Dendritic cell treated with granulocyte-macrophage colony-stimulating factor and Interleukin-4, amounts not matched to agents 40 ng/mL and 50 ng/mL, for 4 days (primary cell): ENCODE measurements around the gene GFRA4.

Experiments
- H3K27ac Mint-ChIP-seq: one replicate; pipeline ENCODE4 v1.8.0; 2022; ENCODE audit warnings: mild to moderate bottlenecking, mixed read lengths
- H3K27me3 Mint-ChIP-seq: one replicate; pipeline ENCODE4 v1.8.0; 2022; ENCODE audit warnings: mild to moderate bottlenecking, mixed read lengths
- H3K36me3 Mint-ChIP-seq: one replicate; pipeline ENCODE4 v1.8.0; 2022; ENCODE audit warnings: low read depth, mixed read lengths
- H3K4me1 Mint-ChIP-seq: one replicate; pipeline ENCODE4 v1.8.0; 2022; ENCODE audit warnings: low read depth, mixed read lengths
- H3K4me3 Mint-ChIP-seq: one replicate; pipeline ENCODE4 v1.8.0; 2022; ENCODE audit warnings: mild to moderate bottlenecking, moderate library complexity, mixed read lengths
- H3K9me3 Mint-ChIP-seq: one replicate; pipeline ENCODE4 v1.8.0; 2022; ENCODE audit warnings: mixed read lengths
- intact Hi-C: fragments of 100-400 bp; cut with micrococcal nuclease; formaldehyde crosslinking; loops from one replicate; pipeline ENCODE4 v1.15.0; 2022

Gene GFRA4

DNA sequence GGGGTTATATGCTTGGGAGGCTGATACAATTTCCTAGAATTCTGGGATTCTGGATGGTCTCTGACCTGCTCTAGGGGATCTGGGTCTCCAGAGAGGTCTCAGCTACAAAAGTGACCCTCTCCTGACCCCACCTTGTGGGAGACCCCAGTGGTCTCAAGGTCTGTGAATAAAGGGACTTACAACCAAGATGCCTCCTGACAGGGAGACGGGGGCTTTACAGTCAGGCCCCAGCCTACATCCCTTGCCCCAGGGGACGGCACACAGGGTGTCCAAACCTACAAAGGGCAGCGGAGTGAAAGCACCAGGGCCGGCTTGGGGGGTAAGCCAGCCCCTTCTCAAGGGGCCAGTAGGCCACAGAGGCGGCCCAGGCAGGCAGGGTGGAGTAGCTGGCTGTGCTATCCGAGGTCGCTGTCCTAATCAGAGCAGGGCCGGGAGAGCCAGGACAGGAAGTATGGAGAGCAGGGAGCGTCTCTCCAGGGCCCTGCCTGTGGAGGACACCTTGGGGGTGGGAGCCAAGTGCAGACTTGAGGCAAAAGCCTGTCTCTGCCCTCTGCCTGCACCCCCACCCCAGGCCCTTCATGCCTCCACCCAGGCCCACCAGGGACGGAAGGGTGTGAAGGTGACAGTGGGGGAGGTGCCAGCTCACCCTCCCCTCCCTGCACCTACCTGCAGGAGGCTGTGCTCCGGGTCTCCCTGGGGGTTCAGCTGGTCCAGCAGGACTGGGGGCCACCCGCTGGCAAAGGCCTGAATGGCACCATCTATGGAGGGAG, 3.5 kb downstream of the GFRA4 start:
- H3K9me3 Mint-ChIP-seq = no peaks in the 10 kb centered on the region
- H3K27me3 Mint-ChIP-seq = peaks cover 55% of the 10 kb centered on the region

DNA sequence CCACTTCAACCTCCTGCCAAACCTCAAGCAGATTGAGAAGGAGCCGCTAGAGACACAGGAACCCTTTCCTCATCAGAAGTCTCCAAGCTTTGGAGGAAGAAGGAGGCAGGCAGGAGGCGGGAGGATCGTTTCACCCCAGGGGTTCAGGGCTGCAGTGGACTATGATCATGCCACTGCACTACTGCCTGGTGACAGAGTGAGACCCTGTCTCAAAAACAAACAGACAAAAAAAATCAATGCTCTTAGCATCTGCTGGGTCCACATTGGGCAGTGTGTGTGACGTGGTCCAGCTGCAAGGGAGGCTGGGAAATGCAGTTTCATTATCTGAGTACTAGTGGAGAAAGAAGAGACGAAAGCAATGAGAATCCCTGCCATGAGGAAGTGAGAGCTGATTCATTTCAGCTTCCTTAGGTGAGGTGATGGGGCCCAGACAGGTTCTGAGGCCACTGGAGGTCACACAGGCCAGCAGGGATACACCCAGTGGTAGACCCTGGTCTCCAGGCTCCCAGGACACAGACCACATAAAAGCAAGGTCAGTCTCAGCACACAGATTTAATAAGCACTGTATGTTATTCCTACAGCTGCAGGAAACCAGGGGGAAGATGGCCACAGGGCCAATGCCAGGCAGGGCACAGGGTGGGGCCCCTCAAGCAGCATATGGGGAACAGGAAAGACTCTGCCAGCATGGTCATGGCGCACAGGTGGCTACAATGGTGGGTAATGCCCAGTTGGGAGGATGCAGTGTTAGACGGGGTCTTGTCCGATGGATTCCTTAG, 4.3 kb downstream of the GFRA4 start:
- peak overlapping the region; percentile 31 for H3K27ac Mint-ChIP-seq
- peaks cover 18% of the 10 kb centered on the region for H3K4me1 Mint-ChIP-seq
- no peaks in the 10 kb centered on the region for H3K36me3 Mint-ChIP-seq
- intact Hi-C loops = no loop called here
- H3K9me3 Mint-ChIP-seq = no peaks in the 10 kb centered on the region
- H3K27me3 Mint-ChIP-seq = peaks cover 48% of the 10 kb centered on the region
- no peak overlapping the region for H3K4me3 Mint-ChIP-seq

More for the DNA sequence above, 3.5 kb downstream of the GFRA4 start:
- H3K4me1 Mint-ChIP-seq = peaks cover 17% of the 10 kb centered on the region
- intact Hi-C loops = no loop called here
- H3K27ac Mint-ChIP-seq = no peak overlapping the region
- no peak overlapping the region for H3K4me3 Mint-ChIP-seq
- H3K36me3 Mint-ChIP-seq = no peaks in the 10 kb centered on the region

DNA sequence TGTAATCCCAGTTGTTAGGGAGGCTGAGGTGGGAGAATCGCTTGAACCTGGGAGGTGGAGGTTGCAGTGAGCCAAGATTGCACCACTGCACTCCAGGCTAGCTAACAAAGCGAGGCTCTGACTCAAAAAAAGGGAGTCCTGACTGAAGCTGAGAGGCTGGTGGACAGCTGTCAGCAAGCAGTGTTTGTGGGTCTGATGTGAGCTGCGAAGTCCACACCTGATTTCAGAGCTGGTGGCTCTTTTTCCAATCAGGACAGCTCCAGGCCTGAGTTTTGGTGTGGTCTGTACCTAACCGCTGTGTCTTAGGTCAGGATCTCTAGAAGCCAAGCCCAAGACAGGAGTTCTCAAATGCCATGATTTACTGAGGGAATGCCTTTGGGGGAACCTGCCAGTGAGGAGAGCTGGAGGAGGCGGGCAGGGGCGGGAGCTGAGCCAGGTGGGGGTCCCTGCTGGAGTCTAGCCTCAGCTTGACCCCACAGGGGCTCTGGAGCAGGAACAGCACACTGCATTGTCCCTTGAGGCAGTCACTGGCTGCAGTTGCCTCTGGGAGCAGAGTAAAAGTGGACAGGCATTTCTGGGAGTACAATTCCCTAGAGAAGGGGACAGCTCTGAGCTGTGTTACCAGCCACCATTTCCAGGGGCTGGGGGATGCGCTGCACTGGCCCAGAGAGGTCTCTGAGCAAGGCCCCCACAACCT, 5.0 kb downstream of the GFRA4 start:
- intact Hi-C loops = no loop called here
- H3K4me1 Mint-ChIP-seq = peaks cover 26% of the 10 kb centered on the region
- H3K27ac Mint-ChIP-seq = no peak overlapping the region
- H3K4me3 Mint-ChIP-seq = no peak overlapping the region
- H3K9me3 Mint-ChIP-seq = no peaks in the 10 kb centered on the region
- peaks cover 43% of the 10 kb centered on the region for H3K27me3 Mint-ChIP-seq
- no peaks in the 10 kb centered on the region for H3K36me3 Mint-ChIP-seq

DNA sequence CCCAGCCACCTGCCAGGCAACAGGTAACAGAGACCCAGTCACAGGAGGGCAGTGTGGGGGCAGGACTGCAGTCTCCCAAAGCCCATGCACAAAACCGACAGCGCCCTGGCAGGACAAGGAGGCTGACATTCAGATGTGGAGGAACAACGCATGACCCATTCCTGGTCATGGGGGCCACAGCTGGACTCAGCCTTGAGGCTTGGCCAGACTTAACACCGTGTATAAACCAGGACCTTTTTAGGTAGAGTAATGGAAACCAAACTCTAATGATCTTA, 8.1 kb downstream of the GFRA4 start:
- peaks cover 46% of the 10 kb centered on the region for H3K4me1 Mint-ChIP-seq
- H3K4me3 Mint-ChIP-seq = no peak overlapping the region
- H3K27me3 Mint-ChIP-seq = peaks cover 15% of the 10 kb centered on the region
- no peaks in the 10 kb centered on the region for H3K9me3 Mint-ChIP-seq
- H3K27ac Mint-ChIP-seq = no peak overlapping the region
- intact Hi-C loops = no loop called here
- H3K36me3 Mint-ChIP-seq = peaks cover 13% of the 10 kb centered on the region

DNA sequence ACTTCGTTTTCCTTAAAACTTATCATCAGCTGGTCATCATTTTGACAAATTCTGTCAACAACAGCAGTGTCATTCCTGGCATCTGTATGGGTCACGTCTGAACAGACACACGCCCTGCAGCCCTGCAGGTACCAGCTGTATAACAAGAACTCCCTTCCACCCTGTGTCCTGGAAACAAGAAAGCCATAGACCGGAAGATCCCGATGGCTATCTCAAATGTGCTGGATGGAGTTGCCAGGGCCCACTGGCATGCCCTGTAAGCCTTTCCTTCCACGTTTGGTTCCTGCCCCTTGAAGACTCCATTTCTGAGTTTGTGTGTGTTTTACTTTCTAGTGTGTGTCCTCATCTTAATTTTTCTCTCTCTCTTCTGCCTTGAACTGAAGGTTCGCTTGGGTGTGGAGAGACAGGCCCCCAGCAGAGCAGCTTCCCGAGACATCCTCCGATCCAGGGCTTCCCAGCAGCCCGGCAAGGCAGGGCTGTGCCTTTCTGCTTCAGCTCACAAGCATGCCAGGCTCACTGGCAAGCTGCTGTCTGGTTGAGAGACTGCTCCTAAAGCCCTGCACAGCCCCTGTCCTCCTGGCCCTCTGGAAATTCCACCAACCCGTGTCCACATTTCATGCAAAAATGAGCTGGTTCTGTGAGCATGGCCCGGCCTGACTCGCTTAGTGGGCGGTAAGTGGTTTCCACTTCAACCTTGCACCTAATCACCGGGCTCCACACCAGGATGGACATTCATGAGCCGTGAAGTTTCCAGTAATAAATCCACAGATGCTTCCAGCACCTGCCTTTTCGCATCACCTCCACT, 8.7 kb downstream of the GFRA4 start:
- peaks cover 42% of the 10 kb centered on the region for H3K4me1 Mint-ChIP-seq
- peak overlapping the region; percentile 26 for H3K27ac Mint-ChIP-seq
- intact Hi-C loops = no loop called here
- no peaks in the 10 kb centered on the region for H3K9me3 Mint-ChIP-seq
- H3K36me3 Mint-ChIP-seq = peaks cover 18% of the 10 kb centered on the region
- no peak overlapping the region for H3K4me3 Mint-ChIP-seq
- peaks cover 10% of the 10 kb centered on the region for H3K27me3 Mint-ChIP-seq

DNA sequence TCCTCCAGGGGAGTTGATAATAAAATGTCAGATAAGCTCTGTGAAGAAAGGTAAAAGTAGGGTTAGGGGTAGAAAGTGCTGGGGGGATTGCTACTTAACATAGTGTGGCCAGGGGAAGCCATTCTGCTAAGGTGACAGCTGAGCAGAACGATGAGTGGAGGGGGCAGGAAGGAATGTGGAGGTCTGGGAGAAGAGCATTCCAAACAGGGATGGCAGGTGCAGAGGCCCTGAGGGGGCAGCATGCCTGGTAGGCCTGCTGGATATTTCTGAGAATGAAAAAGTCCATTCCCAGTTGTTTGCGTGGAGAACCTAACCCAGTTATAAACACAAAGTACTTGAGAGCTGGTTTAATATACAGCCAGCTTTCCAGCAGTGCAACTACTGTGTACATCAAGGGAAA, 9.3 kb downstream of the GFRA4 start:
- peaks cover 4% of the 10 kb centered on the region for H3K27me3 Mint-ChIP-seq
- no peaks in the 10 kb centered on the region for H3K9me3 Mint-ChIP-seq
- H3K4me1 Mint-ChIP-seq = peaks cover 36% of the 10 kb centered on the region
- H3K4me3 Mint-ChIP-seq = no peak overlapping the region
- intact Hi-C loops = no loop called here
- H3K36me3 Mint-ChIP-seq = peaks cover 24% of the 10 kb centered on the region
- peak overlapping the region; percentile 51 for H3K27ac Mint-ChIP-seq

DNA sequence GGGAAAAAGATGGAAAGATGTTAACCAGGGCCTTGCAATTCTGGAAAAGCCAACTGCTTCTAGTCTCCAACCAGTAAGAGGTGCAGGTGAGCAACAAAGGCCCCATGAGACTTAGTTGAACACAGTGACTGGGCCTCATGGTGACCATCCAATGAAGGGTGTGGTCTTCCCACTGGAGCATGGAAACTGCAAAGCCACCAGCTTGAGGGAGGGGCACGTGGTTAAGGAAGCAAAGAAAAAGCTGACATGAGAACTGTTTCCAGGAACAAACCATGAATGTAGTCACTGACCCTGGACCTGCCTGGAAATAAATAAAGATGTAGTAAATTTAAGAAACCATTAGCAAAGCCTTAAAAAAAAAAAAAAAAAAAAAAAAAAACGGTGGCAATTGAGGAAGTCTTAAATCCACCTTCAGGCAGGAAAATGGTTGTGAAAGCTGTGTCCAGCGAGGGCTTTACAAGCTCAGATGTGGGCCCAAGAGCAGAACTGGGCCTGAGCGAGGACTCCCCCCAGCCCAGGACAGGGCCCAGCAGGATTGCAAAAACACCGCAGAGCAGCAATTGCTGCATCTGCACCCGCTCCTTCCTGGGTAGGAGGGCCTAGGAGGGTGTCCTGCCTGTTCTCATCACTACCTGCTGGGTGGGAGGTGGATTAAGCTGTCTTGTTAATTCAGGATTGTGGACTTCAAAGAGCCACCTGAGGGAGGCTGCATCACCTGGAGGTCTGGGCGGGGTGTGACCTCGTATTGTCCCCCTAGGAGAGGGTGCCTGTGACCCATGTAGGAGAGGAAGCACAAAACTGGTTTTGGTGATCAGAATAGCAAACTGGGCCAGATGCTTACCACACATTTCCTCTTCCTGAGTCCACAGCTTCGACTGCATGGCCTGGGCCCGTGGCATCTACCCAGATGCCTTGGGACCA, 10.3 kb downstream of the GFRA4 start:
- Mint-ChIP-seq H3K4me3 (no peak overlapping the region), H3K9me3 (no peaks in the 10 kb centered on the region), H3K27me3 (peaks cover 4% of the 10 kb centered on the region), H3K27ac (peak overlapping the region; percentile 51), H3K4me1 (peaks cover 29% of the 10 kb centered on the region), H3K36me3 (peaks cover 34% of the 10 kb centered on the region)
- intact Hi-C loops = no loop called here

DNA sequence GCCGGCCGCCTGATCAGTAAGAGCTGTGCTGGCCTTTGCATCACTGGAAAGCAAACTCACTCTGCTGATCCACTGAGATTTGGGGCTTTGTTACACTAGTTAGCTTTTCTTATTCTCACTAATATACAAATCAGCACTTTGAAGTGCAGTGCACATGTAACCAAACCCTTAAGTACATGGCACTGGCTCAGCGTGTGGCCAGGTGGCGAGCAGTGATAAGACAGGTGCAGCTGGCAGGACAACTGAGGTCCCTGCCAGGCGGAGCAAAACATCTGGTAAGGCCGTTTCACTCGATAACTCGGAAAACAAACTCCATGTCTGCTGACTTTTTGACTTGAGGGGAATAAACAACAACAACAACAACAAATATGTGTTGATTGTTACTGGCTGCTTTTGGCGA, 11.0 kb downstream of the GFRA4 start:
- H3K4me1 Mint-ChIP-seq = peaks cover 29% of the 10 kb centered on the region
- H3K27me3 Mint-ChIP-seq = peaks cover 1% of the 10 kb centered on the region
- peak overlapping the region; percentile 51 for H3K27ac Mint-ChIP-seq
- no peak overlapping the region for H3K4me3 Mint-ChIP-seq
- peaks cover 41% of the 10 kb centered on the region for H3K36me3 Mint-ChIP-seq
- intact Hi-C loops = no loop called here
- H3K9me3 Mint-ChIP-seq = no peaks in the 10 kb centered on the region

DNA sequence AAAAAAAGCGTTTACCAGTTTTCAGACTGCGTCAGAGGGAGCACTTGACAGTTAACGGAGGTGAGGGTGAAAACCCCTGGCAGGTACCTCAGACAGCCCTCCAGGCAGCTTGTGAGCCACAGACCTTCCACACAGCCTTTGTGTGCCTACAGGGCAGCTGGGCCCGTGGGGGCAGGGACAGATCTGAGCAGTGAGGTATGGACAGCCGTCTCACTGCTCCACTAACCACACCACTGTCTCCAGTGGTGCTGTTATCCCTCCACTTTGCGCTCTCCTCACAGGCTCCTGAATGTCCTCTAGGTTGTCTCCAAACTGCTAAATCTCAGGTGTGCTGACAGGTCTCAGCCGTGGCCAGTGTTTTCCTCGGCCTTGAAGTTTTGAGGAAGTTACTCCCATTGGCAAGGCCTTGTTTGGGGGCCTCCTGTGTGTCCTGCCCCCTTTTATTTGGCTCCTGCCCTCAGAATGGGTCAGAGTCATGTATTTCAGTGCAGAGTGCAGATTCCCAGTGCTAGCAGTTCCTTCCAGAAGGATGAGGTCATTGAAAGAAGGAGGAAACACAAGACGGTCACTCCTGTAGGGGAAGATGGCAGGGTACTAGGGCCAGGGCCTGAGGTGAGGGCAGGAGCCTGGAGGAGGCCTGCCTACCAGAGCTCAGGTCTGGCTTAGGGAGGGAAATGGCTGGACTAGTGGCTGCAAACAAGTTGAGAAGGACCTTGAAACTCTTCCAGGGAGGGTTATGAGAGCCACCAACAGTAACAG, 11.8 kb downstream of the GFRA4 start:
- Mint-ChIP-seq H3K9me3 (no peaks in the 10 kb centered on the region), H3K4me1 (peaks cover 29% of the 10 kb centered on the region), H3K27me3 (no peaks in the 10 kb centered on the region), H3K4me3 (no peak overlapping the region), H3K27ac (peak overlapping the region; percentile 79), H3K36me3 (peaks cover 49% of the 10 kb centered on the region)
- intact Hi-C loops = no loop called here

DNA sequence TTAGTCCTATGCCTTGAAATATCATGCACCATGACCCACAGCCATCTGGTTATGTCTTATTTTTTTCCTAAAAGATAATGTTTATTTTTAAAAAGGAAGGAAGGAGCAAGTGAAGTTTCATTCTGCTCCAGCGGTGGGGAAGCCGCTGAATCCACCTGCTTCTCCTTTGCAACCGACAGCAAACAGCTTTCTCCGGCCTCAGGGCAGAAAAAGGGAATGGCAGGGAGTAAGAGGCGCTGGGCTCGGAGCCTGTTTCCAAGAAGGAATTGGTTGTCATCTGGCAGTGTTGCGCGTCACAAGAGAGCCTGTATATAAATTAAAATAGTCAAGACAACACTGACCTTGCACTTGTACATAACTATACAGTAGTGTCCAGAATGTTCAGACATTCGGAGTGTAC, 14.2 kb downstream of the GFRA4 start:
- peaks cover 72% of the 10 kb centered on the region for H3K36me3 Mint-ChIP-seq
- H3K27me3 Mint-ChIP-seq = no peaks in the 10 kb centered on the region
- no peak overlapping the region for H3K27ac Mint-ChIP-seq
- intact Hi-C loops = no loop called here
- H3K4me3 Mint-ChIP-seq = no peak overlapping the region
- H3K9me3 Mint-ChIP-seq = no peaks in the 10 kb centered on the region
- H3K4me1 Mint-ChIP-seq = peaks cover 29% of the 10 kb centered on the region

DNA sequence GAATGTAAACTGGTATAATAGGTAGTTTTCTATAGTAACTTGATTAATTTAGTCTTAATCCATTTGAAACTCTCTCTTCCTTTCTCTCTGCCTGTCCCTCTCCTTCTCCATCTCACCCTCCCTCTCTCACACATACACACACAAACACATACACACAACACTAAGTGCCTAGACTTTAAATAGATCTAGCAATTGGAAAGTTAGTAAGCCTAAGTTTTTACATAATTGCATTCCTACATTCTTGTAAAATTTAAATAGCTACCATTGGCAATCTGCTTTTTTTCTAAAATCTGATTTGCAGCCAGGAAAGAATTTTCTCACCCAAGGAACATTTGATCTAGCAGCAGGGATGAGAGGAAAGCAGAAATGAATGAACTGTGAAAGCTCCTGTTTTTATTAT, 15.7 kb downstream of the GFRA4 start:
- no peak overlapping the region for H3K27ac Mint-ChIP-seq
- peaks cover 86% of the 10 kb centered on the region for H3K36me3 Mint-ChIP-seq
- H3K27me3 Mint-ChIP-seq = no peaks in the 10 kb centered on the region
- intact Hi-C loops = no loop called here
- no peaks in the 10 kb centered on the region for H3K9me3 Mint-ChIP-seq
- H3K4me1 Mint-ChIP-seq = peaks cover 14% of the 10 kb centered on the region
- H3K4me3 Mint-ChIP-seq = no peak overlapping the region

DNA sequence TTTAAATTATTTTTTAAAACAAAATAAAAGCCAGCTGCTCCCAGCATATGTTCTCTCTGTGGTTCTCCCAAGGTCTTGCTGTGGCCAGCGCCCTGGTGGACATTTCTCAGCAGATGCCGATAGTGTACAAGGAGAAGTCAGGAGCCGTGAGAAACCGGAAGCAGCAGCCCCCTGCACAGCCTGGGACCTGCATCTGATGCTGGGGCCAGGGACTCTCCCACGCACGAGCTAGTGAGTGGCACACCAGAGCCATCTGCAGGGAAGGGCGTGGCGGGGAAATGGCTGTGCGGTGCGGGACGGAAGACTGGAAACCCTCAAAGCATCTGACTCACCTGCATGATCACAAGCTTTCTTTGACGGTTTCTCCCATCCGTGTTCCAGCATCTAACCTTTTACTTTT, 16.5 kb downstream of the GFRA4 start:
- H3K4me3 Mint-ChIP-seq = no peak overlapping the region
- intact Hi-C loops = no loop called here
- no peak overlapping the region for H3K27ac Mint-ChIP-seq
- H3K36me3 Mint-ChIP-seq = peaks cover 93% of the 10 kb centered on the region
- H3K9me3 Mint-ChIP-seq = no peaks in the 10 kb centered on the region
- H3K4me1 Mint-ChIP-seq = peaks cover 7% of the 10 kb centered on the region
- no peaks in the 10 kb centered on the region for H3K27me3 Mint-ChIP-seq
